Suprapubic skin (tissue), 4 donors: ENCODE measurements around the gene PIM1.
"Not testable (repeated sequence)": the region's sequence is repeated elsewhere in the genome, so short reads cannot be mapped to it uniquely, and the experiment has no call there.

Experiments used
- CTCF ChIP-seq, 2 donors: fragments of 200-600 bp in 1 of 2; fragments of 450-650 bp in 1 of 2; sonication (generic) in 1 of 2; IDR thresholded peaks; one replicate each; pipeline ENCODE4 v1.5.1; 2016 to 2019; ENCODE audit warnings: antibody characterized with exemption in 2 of 2, mild to moderate bottlenecking in 1 of 2, moderate library complexity in 1 of 2
- EP300 ChIP-seq: sonication (generic); formaldehyde crosslinking; IDR thresholded peaks from one replicate; pipeline ENCODE4 v1.6.1; 2017; ENCODE audit warnings: antibody characterized with exemption
- POLR2AphosphoS5 ChIP-seq, 3 donors: sonication (generic); formaldehyde crosslinking; IDR thresholded peaks; one replicate each; pipeline ENCODE4 v1.6.1; 2017; ENCODE audit warnings: antibody characterized with exemption in 3 of 3

DNA sequence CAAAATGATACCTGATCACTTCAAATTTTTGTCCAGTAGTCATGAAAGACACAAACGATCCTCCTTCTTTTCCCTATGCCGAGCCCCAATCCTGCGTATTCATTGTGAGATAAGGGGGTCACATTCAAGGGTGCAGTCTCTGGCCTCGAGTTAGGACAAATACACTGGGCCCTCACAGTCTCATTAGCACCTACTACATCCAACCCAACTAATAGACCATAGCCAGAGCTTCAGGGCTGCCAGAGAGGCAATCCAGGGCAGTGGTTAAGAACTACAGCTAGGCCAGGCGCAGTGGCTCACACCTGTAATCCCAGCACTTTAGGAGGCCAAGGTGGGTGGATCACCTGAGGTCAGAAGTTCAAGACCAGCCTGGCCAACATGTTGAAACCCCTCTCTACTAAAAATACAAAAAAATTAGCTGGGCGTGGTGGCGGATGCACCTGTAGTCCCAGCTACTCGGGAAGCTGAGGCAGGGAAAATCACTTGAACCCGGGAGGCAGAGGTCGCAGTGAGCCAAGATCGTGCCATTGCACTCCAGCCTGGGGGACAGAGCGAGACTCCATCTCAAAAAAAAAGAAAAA is 41.0 kb upstream of the PIM1 start:
- not testable (repeated sequence) for TF ChIP-seq CTCF (IDR thresholded peaks at IDR 0.05); POLR2AphosphoS5 (IDR thresholded peaks at IDR 0.05); EP300
